K562 (cell line): ENCODE results near the gene VHLL. TPM values are rescaled to one million over a fixed set of nuclear protein-coding genes. Genes with fewer than 3 reads are reported as not detected.
A peak's percentile ranks its signal among the peaks of the same experiment; 100 is the strongest.

Experiments used
- ESRRB ChIP-seq: fragments of 250-450 bp; sonication (Bioruptor Pico); IDR thresholded peaks from 2 replicates; pipeline ENCODE4 v1.5.0; 2020; ENCODE audit warnings: mild to moderate bottlenecking, moderate library complexity, borderline replicate concordance
- MECOM ChIP-seq: fragments of 250-450 bp; sonication (Bioruptor Pico); IDR thresholded peaks from 2 replicates; pipeline ENCODE4 v1.8.0; 2022; ENCODE audit warnings: inconsistent platforms
- MLX ChIP-seq, 2 experiments: fragments of 450-650 bp in 1 of 2; sonication (generic) in 1 of 2; formaldehyde crosslinking; conservative IDR thresholded peaks; 2 replicates each; pipeline versions ENCODE4 v1.4.0 to v1.8.1; 2020 to 2022; ENCODE audit warnings: mild to moderate bottlenecking in 1 of 2, missing genetic modification reagents in 1 of 2
- NONO ChIP-seq, 2 experiments: fragments of 200-400 bp in 1 of 2; fragments of 450-650 bp in 1 of 2; formaldehyde crosslinking in 1 of 2; IDR thresholded peaks; 2 replicates each; pipeline ENCODE4 v1.6.1; 2017; ENCODE audit warnings: low read depth in 2 of 2, mild to moderate bottlenecking in 2 of 2, moderate library complexity in 2 of 2, low read length in 1 of 2
- PHF21A ChIP-seq: fragments of 450-650 bp; IDR thresholded peaks from 2 replicates; pipeline ENCODE4 v1.6.1; 2017; ENCODE audit warnings: low read depth, borderline replicate concordance
- PTBP1 ChIP-seq: fragments of 200-400 bp; formaldehyde crosslinking; IDR thresholded peaks from 2 replicates; pipeline ENCODE4 v1.6.1; 2017; ENCODE audit warnings: low read depth, low read length
- SAP30 ChIP-seq: fragments of 200-600 bp; sonication (generic); IDR thresholded peaks from 2 replicates; pipeline ENCODE4 v1.6.1; 2012; ENCODE audit warnings: borderline replicate concordance, low read depth, mild to moderate bottlenecking, moderate library complexity, low read length, control low read depth, inconsistent platforms; ENCODE audit not compliant: insufficient read depth, poor library complexity, severe bottlenecking
- SNAPC5 ChIP-seq: fragments of 250-450 bp; sonication (Bioruptor Pico); IDR thresholded peaks from 2 replicates; pipeline ENCODE4 v1.8.0; 2021; ENCODE audit warnings: moderate library complexity, mild to moderate bottlenecking, inconsistent platforms
- TEAD1 ChIP-seq, 2 experiments: fragments of 450-650 bp in 1 of 2; sonication (generic) in 1 of 2; formaldehyde crosslinking; IDR thresholded peaks; 2 replicates each; pipeline versions ENCODE4 v1.4.0 to v1.8.0; 2020 to 2022; ENCODE audit warnings: mild to moderate bottlenecking in 2 of 2, missing genetic modification reagents in 1 of 2
- ZBTB11 ChIP-seq, 3 experiments: fragments of 200-800 bp in 1 of 3; fragments of 250-450 bp in 1 of 3; fragments of 450-650 bp in 1 of 3; sonication (Bioruptor Pico) in 1 of 3; sonication (Bioruptor generic) in 1 of 3; formaldehyde crosslinking in 1 of 3; IDR thresholded peaks; 2 replicates each; pipeline versions ENCODE4 v1.6.1 to v1.8.0; 2016 to 2022; ENCODE audit warnings: mild to moderate bottlenecking in 2 of 3, missing genetic modification characterization in 2 of 3, missing compliant biosample characterization in 1 of 3, moderate library complexity in 1 of 3
- ZBTB2 ChIP-seq: fragments of 450-650 bp; IDR thresholded peaks from 2 replicates; pipeline ENCODE4 v1.6.1; 2016; ENCODE audit warnings: antibody characterized with exemption
- ZKSCAN8 ChIP-seq: fragments of 200-800 bp; sonication (Bioruptor generic); IDR thresholded peaks from 2 replicates; pipeline ENCODE4 v1.6.1; 2016; ENCODE audit warnings: missing genetic modification characterization, missing compliant biosample characterization
- ZNF24 ChIP-seq: fragments of 450-650 bp; IDR thresholded peaks from 2 replicates; pipeline ENCODE4 v1.6.1; 2016
- ZNF609 ChIP-seq: sonication (generic); formaldehyde crosslinking; IDR thresholded peaks from 2 replicates; pipeline ENCODE4 v1.8.1; 2023; ENCODE audit warnings: missing genetic modification reagents, mild to moderate bottlenecking, borderline replicate concordance
- polyA plus RNA-seq, 8 experiments: library from polyadenylated mRNA; depleted of rRNA in 4 of 8; stranded (reverse) in 5 of 8; unstranded in 3 of 8; fragments of >200 nt; fragmentation: Nextera tagmentation in 2 of 8; fragmentation: Illumina TruSeq in 1 of 8; extraction: Ambion mirVana in 2 of 8; extraction: Trizol in 1 of 8; gene quantifications; 2 replicates each; pipeline versions ENCODE4 v1.2.1 to v1.2.3, GENCODE V29; 2011 to 2014; ENCODE audit warnings: inconsistent platforms in 1 of 8, missing spikeins in 1 of 8
- total RNA-seq, 7 experiments: library from RNA; depleted of rRNA in 6 of 7; stranded (reverse); fragments of >200 nt in 6 of 7; fragmentation: Illumina TruSeq in 2 of 7; extraction: Trizol in 2 of 7; gene quantifications; 2 replicates each; pipeline versions ENCODE4 v1.2.1 to v1.2.3, GENCODE V29; 2011 to 2021; ENCODE audit warnings: low replicate concordance in 1 of 7

VHLL gene
- total and polyA plus RNA-seq, 9 of the 15 experiments (the other 6 are each of a cell fraction or from before 2014, with no cell fraction given), result not detected

- TF ChIP-seq TEAD1 (CRISPR knock-in tag; IDR thresholded peaks at IDR 0.05) (peak in 1 of 2 experiments; percentile 19; a peak in 2 of 4 replicates), SNAPC5 (CRISPR knock-in tag) (no peak), ZKSCAN8 (CRISPR knock-in tag) (no peak), SAP30 (no peak), ZNF24 (no peak), ZBTB2 (no peak), PTBP1 (no peak), ESRRB (CRISPR knock-in tag) (no peak), PHF21A (no peak), MECOM (CRISPR knock-in tag) (no peak), ZNF609 (CRISPR knock-in tag) (peak; percentile 89; the same call in 1 of the 2 replicates), ZBTB11 (CRISPR knock-in tag; IDR thresholded peaks at IDR 0.05) (no peak), NONO (IDR thresholded peaks at IDR 0.05; ENCODE audit: low read depth in 2 of 2, low read length in 1 of 2) (peak; percentile 48 to 89; a peak in 3 of 4 replicates), MLX (CRISPR knock-in tag; conservative IDR thresholded peaks at IDR 0.05) (no peak)
Measured at GRCh38 chr1:156282479-156283222, 16.5 kb downstream of the VHLL start, which contains the start of gene SMG5 (continued).
